Fibroblast of lung (primary cell): ENCODE data around the gene TMEM123.

Experiments
- EZH2 ChIP-seq: IDR thresholded peaks from 2 replicates; pipeline ENCODE4 v1.5.1; 2012; ENCODE audit warnings: low read length, control low read depth, mild to moderate bottlenecking; ENCODE audit errors: missing control alignments
- TF ChIP-seq, protein P1 (sequence below), 2 donors: IDR thresholded peaks in 1 of 2; conservative IDR thresholded peaks in 1 of 2; 1 replicate in 1 of 2; 2 replicates in 1 of 2; pipeline ENCODE4 v1.5.1; 2011 to 2012; ENCODE audit warnings: low read length in 2 of 2, control low read depth in 1 of 2, inconsistent platforms in 1 of 2, low read depth in 1 of 2, mild to moderate bottlenecking in 1 of 2

DNA sequence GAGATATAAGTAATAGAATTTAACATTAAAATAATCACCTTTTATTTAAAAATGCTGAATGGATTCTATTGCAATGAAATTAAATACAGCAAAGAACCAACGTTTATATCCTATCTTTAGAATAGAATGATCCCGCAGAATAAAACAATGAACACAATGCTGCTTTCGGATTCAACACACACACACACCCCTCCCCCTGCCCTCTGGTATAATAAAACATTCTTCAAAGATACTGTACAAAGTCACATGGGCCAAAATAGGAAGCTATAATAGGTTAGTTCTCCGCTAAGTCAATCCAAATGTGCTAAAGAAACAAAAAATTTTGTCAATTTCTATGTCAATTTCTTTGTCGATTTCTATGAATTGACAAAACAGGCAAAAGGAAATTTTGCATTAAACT is 47.1 kb downstream of the TMEM123 start:
- TF ChIP-seq, protein P1, sequence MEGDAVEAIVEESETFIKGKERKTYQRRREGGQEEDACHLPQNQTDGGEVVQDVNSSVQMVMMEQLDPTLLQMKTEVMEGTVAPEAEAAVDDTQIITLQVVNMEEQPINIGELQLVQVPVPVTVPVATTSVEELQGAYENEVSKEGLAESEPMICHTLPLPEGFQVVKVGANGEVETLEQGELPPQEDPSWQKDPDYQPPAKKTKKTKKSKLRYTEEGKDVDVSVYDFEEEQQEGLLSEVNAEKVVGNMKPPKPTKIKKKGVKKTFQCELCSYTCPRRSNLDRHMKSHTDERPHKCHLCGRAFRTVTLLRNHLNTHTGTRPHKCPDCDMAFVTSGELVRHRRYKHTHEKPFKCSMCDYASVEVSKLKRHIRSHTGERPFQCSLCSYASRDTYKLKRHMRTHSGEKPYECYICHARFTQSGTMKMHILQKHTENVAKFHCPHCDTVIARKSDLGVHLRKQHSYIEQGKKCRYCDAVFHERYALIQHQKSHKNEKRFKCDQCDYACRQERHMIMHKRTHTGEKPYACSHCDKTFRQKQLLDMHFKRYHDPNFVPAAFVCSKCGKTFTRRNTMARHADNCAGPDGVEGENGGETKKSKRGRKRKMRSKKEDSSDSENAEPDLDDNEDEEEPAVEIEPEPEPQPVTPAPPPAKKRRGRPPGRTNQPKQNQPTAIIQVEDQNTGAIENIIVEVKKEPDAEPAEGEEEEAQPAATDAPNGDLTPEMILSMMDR (conservative IDR thresholded peaks at IDR 0.05 in 1 of 2, IDR thresholded peaks at IDR 0.05 in 1 of 2; ENCODE audit: low read depth in 1 of 2, low read length in 2 of 2), result no peak
- TF ChIP-seq EZH2, result no peak
